CD8-positive, alpha-beta memory T cell (primary cell): ENCODE results near the gene GALP. TPM values are rescaled to one million over a fixed set of nuclear protein-coding genes. Genes with fewer than 3 reads are reported as not detected.
"Not testable (repeated sequence)": the region's sequence is repeated elsewhere in the genome, so short reads cannot be mapped to it uniquely, and the experiment has no call there.

Experiments used
- CTCF ChIA-PET: fragments of 350-600 bp; sonication (Branson Sonifier 250); formaldehyde crosslinking; loops from one replicate; lab custom pipeline; 2021; ENCODE audit warnings: antibody characterized with exemption; lab: Charles Lee
- POLR2A ChIA-PET: fragments of 350-600 bp; sonication (Branson Sonifier 250); formaldehyde crosslinking; loops from one replicate; lab custom pipeline; 2021; ENCODE audit warnings: antibody characterized with exemption; lab: Charles Lee
- DNase-seq, 5 donors: peaks; one replicate each; pipeline versions ENCODE4 v3.0.0 to v3.0.0-alpha.2; 2020 to 2022; ENCODE audit warnings: mixed read lengths in 1 of 5
- H3K27ac ChIP-seq: one replicate; pipeline ENCODE4 v1.7.0; 2013; ENCODE audit warnings: low read depth, mild to moderate bottlenecking, low read length, moderate library complexity
- H3K27me3 ChIP-seq: 2 replicates; pipeline ENCODE4 v1.7.0; 2013; ENCODE audit warnings: low read length, mild to moderate bottlenecking; ENCODE audit not compliant: insufficient read depth, poor library complexity, severe bottlenecking
- H3K36me3 ChIP-seq: 2 replicates; pipeline ENCODE4 v1.7.0; 2013; ENCODE audit warnings: mild to moderate bottlenecking, low read length, moderate library complexity; ENCODE audit not compliant: insufficient read depth
- H3K4me1 ChIP-seq: 2 replicates; pipeline ENCODE4 v1.7.0; 2013; ENCODE audit warnings: mild to moderate bottlenecking, low read length, moderate library complexity; ENCODE audit not compliant: insufficient read depth
- H3K4me3 ChIP-seq: 2 replicates; pipeline ENCODE4 v1.7.0; 2013; ENCODE audit warnings: mild to moderate bottlenecking, low read length
- H3K9me3 ChIP-seq: 2 replicates; pipeline ENCODE4 v1.7.0; 2013; ENCODE audit warnings: mild to moderate bottlenecking, low read length
- H3K27ac Mint-ChIP-seq, 8 donors: one replicate each; pipeline ENCODE4 v1.8.0; 2020 to 2021; ENCODE audit warnings: mixed read lengths in 8 of 8, mild to moderate bottlenecking in 6 of 8, inconsistent platforms in 3 of 8, moderate library complexity in 3 of 8
- H3K27me3 Mint-ChIP-seq, 2 donors: one replicate each; pipeline ENCODE4 v1.8.0; 2020 to 2021; ENCODE audit warnings: mixed read lengths in 2 of 2, mild to moderate bottlenecking in 1 of 2, moderate library complexity in 1 of 2
- H3K36me3 Mint-ChIP-seq, 3 donors: one replicate each; pipeline ENCODE4 v1.8.0; 2020 to 2021; ENCODE audit warnings: mixed read lengths in 3 of 3, inconsistent platforms in 1 of 3, mild to moderate bottlenecking in 1 of 3
- H3K4me1 Mint-ChIP-seq, 3 donors: one replicate each; pipeline ENCODE4 v1.8.0; 2020 to 2021; ENCODE audit warnings: mixed read lengths in 3 of 3, inconsistent platforms in 1 of 3, mild to moderate bottlenecking in 1 of 3
- H3K4me3 Mint-ChIP-seq, 7 donors: one replicate each; pipeline ENCODE4 v1.8.0; 2020 to 2021; ENCODE audit warnings: mixed read lengths in 7 of 7, mild to moderate bottlenecking in 6 of 7, moderate library complexity in 4 of 7, inconsistent platforms in 2 of 7
- H3K9me3 Mint-ChIP-seq, 5 donors: one replicate each; pipeline ENCODE4 v1.8.0; 2020 to 2022; ENCODE audit warnings: mixed read lengths in 5 of 5, mild to moderate bottlenecking in 3 of 5, moderate library complexity in 2 of 5, inconsistent platforms in 1 of 5
- polyA plus RNA-seq: library from polyadenylated mRNA; unstranded; fragments of 300-500 nt; fragmentation: Illumina TruSeq; gene quantifications from one replicate; pipeline ENCODE4 v1.2.3, GENCODE V29; 2021
- total RNA-seq, 2 experiments: library from RNA; stranded (reverse); gene quantifications; one replicate each; pipeline ENCODE4 v1.2.3, GENCODE V29; 2021

Gene GALP
- total and polyA plus RNA-seq, 3 experiments from 2014 or later, result not detected

- H3K4me1 Mint-ChIP-seq, H3K36me3 Mint-ChIP-seq, H3K9me3 Mint-ChIP-seq, DNase-seq, POLR2A ChIA-PET, H3K27me3 ChIP-seq, H3K4me3 ChIP-seq, H3K4me1 ChIP-seq, H3K36me3 ChIP-seq, H3K9me3 ChIP-seq, CTCF ChIA-PET, H3K27ac Mint-ChIP-seq, H3K27ac ChIP-seq, H3K4me3 Mint-ChIP-seq: not testable (repeated sequence)
- H3K27me3 Mint-ChIP-seq, result peaks cover 6 to 12% of the 10 kb centered on the region in 2 donors
Observed at GRCh38 chr19:56176310-56176709, 502 bp downstream of the GALP start.

- CTCF ChIA-PET, result no interaction called here
- H3K9me3 Mint-ChIP-seq, result peaks cover 0 to 1% (median 0%) of the 10 kb centered on the region in 5 donors
Observed at GRCh38 chr19:56176881-56177280, 1.1 kb downstream of the GALP start.

GRCh38 chr19:56177564-56178243 lies 1.9 kb downstream of the GALP start:
- Mint-ChIP-seq H3K9me3 (peaks cover 0 to 1% (median 0%) of the 10 kb centered on the region in 5 donors), H3K4me1 (no peaks in the 10 kb centered on the region), H3K36me3 (no peaks in the 10 kb centered on the region), H3K27ac (no peak overlapping the region), H3K27me3 (peaks cover 6 to 9% of the 10 kb centered on the region in 2 donors), H3K4me3 (no peak overlapping the region)
- Histone ChIP-seq H3K27ac (no peak overlapping the region), H3K36me3 (no peaks in the 10 kb centered on the region), H3K4me3 (no peak overlapping the region), H3K4me1 (no peaks in the 10 kb centered on the region), H3K27me3 (no peaks in the 10 kb centered on the region), H3K9me3 (no peaks in the 10 kb centered on the region)
- CTCF ChIA-PET, result interaction anchor here (1.2 kb wide), 1 partner anchor 111 kb away, joined by 5 read pairs; no protein-coding TSS in a partner anchor
- POLR2A ChIA-PET, result no interaction called here
- DNase-seq, result no peak

More at GRCh38 chr19:56176881-56177280, 1.1 kb downstream of the GALP start:
- Histone ChIP-seq H3K27ac (no peak overlapping the region), H3K4me3 (no peak overlapping the region), H3K9me3 (no peaks in the 10 kb centered on the region), H3K4me1 (no peaks in the 10 kb centered on the region), H3K27me3 (no peaks in the 10 kb centered on the region), H3K36me3 (no peaks in the 10 kb centered on the region)
- DNase-seq, result no peak
- H3K4me3 Mint-ChIP-seq, result no peak overlapping the region
- H3K36me3 Mint-ChIP-seq, result no peaks in the 10 kb centered on the region
- H3K27ac Mint-ChIP-seq, result no peak overlapping the region
- peaks cover 0 to 1% (median under 1%) of the 10 kb centered on the region in 3 donors for H3K4me1 Mint-ChIP-seq
- POLR2A ChIA-PET, result no interaction called here
- H3K27me3 Mint-ChIP-seq, result peaks cover 6 to 10% of the 10 kb centered on the region in 2 donors

GRCh38 chr19:56189785-56190184 lies 14.0 kb downstream of the GALP start:
- Histone ChIP-seq H3K27me3 (no peaks in the 10 kb centered on the region), H3K36me3 (no peaks in the 10 kb centered on the region), H3K9me3 (no peaks in the 10 kb centered on the region), H3K4me3 (no peak overlapping the region), H3K4me1 (no peaks in the 10 kb centered on the region), H3K27ac (no peak overlapping the region)
- Mint-ChIP-seq H3K4me1 (peaks cover 0 to 6% (median 2%) of the 10 kb centered on the region in 3 donors), H3K27ac (peak overlapping the region in 1 of 8 donors; percentile 90), H3K4me3 (no peak overlapping the region), H3K36me3 (peaks cover 0 to 3% (median 0%) of the 10 kb centered on the region in 3 donors), H3K27me3 (peaks cover 12 to 39% of the 10 kb centered on the region in 2 donors), H3K9me3 (no peaks in the 10 kb centered on the region)
- ChIA-PET POLR2A (no interaction called here), CTCF (no interaction called here)
- DNase-seq, result no peak

GRCh38 chr19:56191115-56191514 lies 15.3 kb downstream of the GALP start:
- ChIA-PET CTCF (no interaction called here), POLR2A (no interaction called here)
- H3K27me3 ChIP-seq, result no peaks in the 10 kb centered on the region
- Mint-ChIP-seq H3K36me3 (peaks cover 0 to 3% (median 0%) of the 10 kb centered on the region in 3 donors), H3K9me3 (no peaks in the 10 kb centered on the region), H3K27me3 (peaks cover 9 to 28% of the 10 kb centered on the region in 2 donors), H3K27ac (no peak overlapping the region), H3K4me3 (no peak overlapping the region), H3K4me1 (no peaks in the 10 kb centered on the region)
- no peaks in the 10 kb centered on the region for H3K9me3 ChIP-seq
- no peak for DNase-seq
- H3K36me3 ChIP-seq, result no peaks in the 10 kb centered on the region
- H3K27ac ChIP-seq, result no peak overlapping the region
- no peak overlapping the region for H3K4me3 ChIP-seq
- H3K4me1 ChIP-seq, result no peaks in the 10 kb centered on the region

- Histone ChIP-seq H3K9me3 (no peaks in the 10 kb centered on the region), H3K27me3 (no peaks in the 10 kb centered on the region), H3K4me1 (no peaks in the 10 kb centered on the region), H3K27ac (no peak overlapping the region), H3K4me3 (no peak overlapping the region), H3K36me3 (no peaks in the 10 kb centered on the region)
- POLR2A ChIA-PET, result no interaction called here
- Mint-ChIP-seq H3K27me3 (peaks cover 8 to 28% of the 10 kb centered on the region in 2 donors), H3K4me3 (no peak overlapping the region), H3K27ac (peak overlapping the region in 1 of 8 donors; percentile 6), H3K36me3 (peaks cover 0 to 3% (median 0%) of the 10 kb centered on the region in 3 donors), H3K9me3 (no peaks in the 10 kb centered on the region), H3K4me1 (no peaks in the 10 kb centered on the region)
- DNase-seq, result no peak
- CTCF ChIA-PET, result no interaction called here
Observed at GRCh38 chr19:56191711-56192110, 15.9 kb downstream of the GALP start.

GRCh38 chr19:56193981-56194640 lies 18.3 kb downstream of the GALP start:
- H3K27ac Mint-ChIP-seq, result no peak overlapping the region

GRCh38 chr19:56197646-56198045 lies 21.8 kb downstream of the GALP start, which contains the start of gene ZSCAN5B:
Gene ZSCAN5B (minus strand): TSS chr19:56197783. CDS start chr19:56193052, 4,731 bp downstream.
- H3K27me3 ChIP-seq, H3K27ac Mint-ChIP-seq, DNase-seq, H3K4me3 Mint-ChIP-seq, H3K27ac ChIP-seq, H3K4me1 ChIP-seq, CTCF ChIA-PET, H3K36me3 Mint-ChIP-seq, H3K4me3 ChIP-seq, H3K9me3 Mint-ChIP-seq, POLR2A ChIA-PET, H3K4me1 Mint-ChIP-seq, H3K9me3 ChIP-seq, H3K36me3 ChIP-seq: not testable (repeated sequence)
- peaks cover 9 to 18% of the 10 kb centered on the region in 2 donors for H3K27me3 Mint-ChIP-seq

More at GRCh38 chr19:56193981-56194640, 18.3 kb downstream of the GALP start:
- no peaks in the 10 kb centered on the region for H3K9me3 Mint-ChIP-seq
- no peaks in the 10 kb centered on the region for H3K36me3 ChIP-seq
- POLR2A ChIA-PET, result no interaction called here
- no peaks in the 10 kb centered on the region for H3K4me1 Mint-ChIP-seq
- peaks cover 0 to 3% (median 0%) of the 10 kb centered on the region in 3 donors for H3K36me3 Mint-ChIP-seq
- H3K27me3 ChIP-seq, result no peaks in the 10 kb centered on the region
- CTCF ChIA-PET, result interaction anchor here (1.5 kb wide), 1 partner anchor 128 kb away, joined by 4 read pairs; no protein-coding TSS in a partner anchor
- H3K27me3 Mint-ChIP-seq, result peaks cover 16 to 24% of the 10 kb centered on the region in 2 donors
- H3K4me3 ChIP-seq, result no peak overlapping the region
- no peaks in the 10 kb centered on the region for H3K9me3 ChIP-seq
- no peaks in the 10 kb centered on the region for H3K4me1 ChIP-seq
- no peak for DNase-seq
- H3K27ac ChIP-seq, result no peak overlapping the region
- no peak overlapping the region for H3K4me3 Mint-ChIP-seq
